GM12875 (cell line): ENCODE data around the gene CNTNAP2.

Experiments
- H3K4me3 ChIP-seq: one replicate; pipeline ENCODE4 v1.5.1; 2011; ENCODE audit warnings: low read depth, low read length, control low read depth
- TF ChIP-seq, protein P1 (sequence below): IDR thresholded peaks from 2 replicates; pipeline ENCODE4 v1.5.1; 2011; ENCODE audit warnings: low read depth, mild to moderate bottlenecking, control low read depth, inconsistent platforms, low read length, moderate library complexity, borderline replicate concordance; ENCODE audit not compliant: insufficient read depth

CNTNAP2 gene

DNA sequence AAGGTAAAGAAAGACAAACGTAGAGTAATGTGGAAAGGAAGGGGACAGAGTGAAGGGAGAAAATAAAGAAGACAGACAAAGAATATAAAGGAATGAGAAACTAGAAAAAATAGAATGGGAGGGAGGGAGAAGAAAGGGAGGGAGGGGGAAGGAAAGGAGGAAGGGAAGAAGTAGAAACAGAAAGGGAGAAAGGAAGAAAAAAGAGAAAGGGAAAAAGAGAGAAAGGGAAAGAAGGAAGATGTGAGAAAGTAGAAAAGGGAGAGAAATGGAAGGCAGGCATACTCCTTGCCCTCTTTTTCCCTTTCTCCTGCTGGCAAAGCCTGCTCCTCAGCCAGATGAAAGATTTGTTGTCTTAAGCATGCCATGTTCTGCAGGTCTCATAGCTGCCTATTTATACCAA lies 1336.2 kb downstream of the CNTNAP2 start:
- H3K4me3 ChIP-seq, result no peak overlapping the region
- TF ChIP-seq, protein P1, sequence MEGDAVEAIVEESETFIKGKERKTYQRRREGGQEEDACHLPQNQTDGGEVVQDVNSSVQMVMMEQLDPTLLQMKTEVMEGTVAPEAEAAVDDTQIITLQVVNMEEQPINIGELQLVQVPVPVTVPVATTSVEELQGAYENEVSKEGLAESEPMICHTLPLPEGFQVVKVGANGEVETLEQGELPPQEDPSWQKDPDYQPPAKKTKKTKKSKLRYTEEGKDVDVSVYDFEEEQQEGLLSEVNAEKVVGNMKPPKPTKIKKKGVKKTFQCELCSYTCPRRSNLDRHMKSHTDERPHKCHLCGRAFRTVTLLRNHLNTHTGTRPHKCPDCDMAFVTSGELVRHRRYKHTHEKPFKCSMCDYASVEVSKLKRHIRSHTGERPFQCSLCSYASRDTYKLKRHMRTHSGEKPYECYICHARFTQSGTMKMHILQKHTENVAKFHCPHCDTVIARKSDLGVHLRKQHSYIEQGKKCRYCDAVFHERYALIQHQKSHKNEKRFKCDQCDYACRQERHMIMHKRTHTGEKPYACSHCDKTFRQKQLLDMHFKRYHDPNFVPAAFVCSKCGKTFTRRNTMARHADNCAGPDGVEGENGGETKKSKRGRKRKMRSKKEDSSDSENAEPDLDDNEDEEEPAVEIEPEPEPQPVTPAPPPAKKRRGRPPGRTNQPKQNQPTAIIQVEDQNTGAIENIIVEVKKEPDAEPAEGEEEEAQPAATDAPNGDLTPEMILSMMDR, result no peak

DNA sequence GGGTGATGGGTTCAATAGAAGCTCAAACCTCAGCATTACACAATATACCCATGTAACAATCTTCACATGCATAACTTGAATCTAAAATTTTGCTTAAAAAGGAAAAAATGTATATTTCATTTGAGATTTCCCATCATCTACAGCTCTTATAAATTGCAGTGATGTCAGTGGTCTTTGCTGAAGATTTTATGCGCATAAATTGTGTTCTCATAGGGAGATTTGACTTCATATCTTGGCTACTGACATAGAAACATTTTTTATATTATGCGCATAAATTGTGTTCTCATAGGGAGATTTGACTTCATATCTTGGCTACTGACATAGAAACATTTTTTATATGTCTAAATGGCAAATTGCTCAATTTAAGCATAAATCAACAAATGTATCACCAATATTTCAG lies 1348.6 kb downstream of the CNTNAP2 start:
- H3K4me3 ChIP-seq, result no peak overlapping the region

DNA sequence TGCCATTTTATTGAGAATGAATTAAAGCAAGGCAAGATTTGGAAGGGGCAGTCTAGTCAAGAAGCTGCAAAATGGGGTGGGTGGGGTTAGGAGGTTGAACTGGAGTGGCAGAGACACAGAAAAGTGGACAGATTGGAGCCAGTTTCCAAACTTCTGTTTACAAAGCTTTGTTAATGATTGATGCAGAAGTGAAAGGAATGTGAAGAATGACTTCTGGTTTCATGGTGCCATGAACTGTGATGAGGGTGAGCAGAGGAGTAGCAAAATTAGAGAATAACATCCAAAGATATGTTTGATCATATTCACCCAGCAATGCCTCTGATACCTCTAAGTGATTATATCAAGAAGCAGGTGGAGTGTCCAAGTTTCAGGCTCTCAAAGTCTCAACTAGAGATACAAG lies 1356.0 kb downstream of the CNTNAP2 start:
- TF ChIP-seq, protein P1, result no peak
- no peak overlapping the region for H3K4me3 ChIP-seq

More for the DNA sequence above, 1348.6 kb downstream of the CNTNAP2 start:
- TF ChIP-seq, protein P1, result no peak

DNA sequence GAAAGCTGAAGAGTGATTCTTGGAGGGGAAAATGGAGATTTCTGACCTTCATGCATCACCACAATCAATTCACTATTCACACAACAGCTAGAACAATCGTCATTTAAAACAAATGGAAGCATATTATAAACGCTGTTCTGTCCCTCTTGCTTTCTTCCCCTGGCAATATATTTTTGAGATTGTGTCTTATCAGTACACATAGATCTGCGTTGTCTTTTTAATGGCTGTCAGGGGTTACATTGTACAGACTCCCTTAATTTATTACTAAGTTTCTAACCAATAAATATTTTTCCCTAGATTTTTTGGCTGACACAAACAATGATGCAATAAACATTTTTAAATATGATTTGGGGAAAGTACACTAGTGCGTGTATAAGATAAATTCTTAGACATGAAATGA lies 1358.3 kb downstream of the CNTNAP2 start:
- H3K4me3 ChIP-seq, result no peak overlapping the region
- TF ChIP-seq, protein P1, result no peak

DNA sequence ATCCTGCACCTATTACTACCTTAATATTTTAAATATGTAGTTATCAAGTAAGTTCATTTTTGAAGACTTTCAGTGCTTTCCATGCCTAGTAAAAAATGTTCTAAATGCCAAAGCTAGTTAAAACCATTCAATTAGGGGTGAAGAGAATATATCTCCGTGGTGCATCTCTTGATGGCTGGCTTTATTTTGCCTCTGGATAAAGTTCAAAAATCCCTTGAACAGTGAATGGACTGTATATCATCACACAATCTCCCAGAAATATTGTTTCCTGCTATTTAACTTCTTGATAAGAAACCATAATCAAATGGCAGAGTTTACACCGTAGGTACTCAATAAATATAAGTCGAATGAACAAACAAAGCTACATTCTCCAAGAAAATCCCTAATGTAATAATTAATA lies 1360.9 kb downstream of the CNTNAP2 start:
- H3K4me3 ChIP-seq, result no peak overlapping the region
- TF ChIP-seq, protein P1, result no peak

DNA sequence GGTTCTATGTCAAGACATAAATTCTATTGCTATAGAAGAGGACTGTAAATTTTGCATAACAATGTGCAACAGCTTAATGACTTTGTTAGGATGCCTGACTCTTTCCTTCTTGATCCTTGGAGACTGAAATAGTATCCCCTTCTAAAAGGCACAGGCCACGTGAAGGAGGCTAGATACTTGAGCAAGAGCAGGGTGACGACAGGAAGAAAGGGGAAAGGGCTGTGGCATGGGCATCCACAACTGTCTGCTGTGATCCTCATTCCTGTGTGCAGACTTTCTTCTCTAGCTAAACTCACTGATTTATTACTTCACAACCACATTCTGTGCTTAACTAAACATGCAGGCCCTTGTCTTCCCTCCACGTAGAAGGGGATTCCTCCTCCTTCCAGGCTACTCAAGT lies 1362.2 kb downstream of the CNTNAP2 start:
- TF ChIP-seq, protein P1, result no peak
- H3K4me3 ChIP-seq, result no peak overlapping the region

DNA sequence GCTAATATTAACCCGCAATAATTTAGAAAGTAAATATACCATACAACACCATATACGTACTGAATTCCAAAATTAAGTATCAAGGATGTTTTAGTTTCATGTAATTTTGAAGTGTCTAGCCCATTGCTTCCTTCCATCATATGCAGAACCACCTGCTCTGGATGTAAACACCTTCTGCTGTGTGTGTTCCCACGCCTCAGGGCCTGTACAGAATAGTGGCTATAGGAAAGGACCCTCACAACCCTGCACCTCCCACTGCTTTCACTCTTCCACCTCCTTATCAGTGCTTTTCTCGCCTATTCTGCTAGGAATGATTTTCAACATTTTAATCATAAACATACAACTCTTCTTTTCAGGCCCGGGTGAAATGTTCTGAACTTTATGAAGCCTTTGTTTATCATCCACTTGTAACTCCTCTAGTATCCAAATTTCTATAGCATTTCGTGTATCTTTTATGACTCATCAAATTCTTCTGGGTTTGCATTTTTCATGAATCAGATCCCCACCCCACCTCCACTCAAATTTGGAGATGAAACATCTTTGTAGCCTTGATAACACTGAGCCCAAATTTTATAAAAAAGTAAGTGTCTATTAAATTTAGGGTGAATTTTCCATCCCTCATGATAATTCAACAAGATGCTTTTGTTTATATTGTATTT lies 1367.2 kb downstream of the CNTNAP2 start:
- H3K4me3 ChIP-seq, result no peak overlapping the region
- TF ChIP-seq, protein P1, result no peak
